ENCODE measurements around the gene EHD2. TPM values are rescaled to one million over a fixed set of nuclear protein-coding genes. Genes with fewer than 3 reads are reported as not detected.

Gene EHD2
- polyA plus RNA-seq, 1 donor (not counting 4 experiments of a cell fraction or from before 2014, with no cell fraction given), result 23.7 TPM

DNA sequence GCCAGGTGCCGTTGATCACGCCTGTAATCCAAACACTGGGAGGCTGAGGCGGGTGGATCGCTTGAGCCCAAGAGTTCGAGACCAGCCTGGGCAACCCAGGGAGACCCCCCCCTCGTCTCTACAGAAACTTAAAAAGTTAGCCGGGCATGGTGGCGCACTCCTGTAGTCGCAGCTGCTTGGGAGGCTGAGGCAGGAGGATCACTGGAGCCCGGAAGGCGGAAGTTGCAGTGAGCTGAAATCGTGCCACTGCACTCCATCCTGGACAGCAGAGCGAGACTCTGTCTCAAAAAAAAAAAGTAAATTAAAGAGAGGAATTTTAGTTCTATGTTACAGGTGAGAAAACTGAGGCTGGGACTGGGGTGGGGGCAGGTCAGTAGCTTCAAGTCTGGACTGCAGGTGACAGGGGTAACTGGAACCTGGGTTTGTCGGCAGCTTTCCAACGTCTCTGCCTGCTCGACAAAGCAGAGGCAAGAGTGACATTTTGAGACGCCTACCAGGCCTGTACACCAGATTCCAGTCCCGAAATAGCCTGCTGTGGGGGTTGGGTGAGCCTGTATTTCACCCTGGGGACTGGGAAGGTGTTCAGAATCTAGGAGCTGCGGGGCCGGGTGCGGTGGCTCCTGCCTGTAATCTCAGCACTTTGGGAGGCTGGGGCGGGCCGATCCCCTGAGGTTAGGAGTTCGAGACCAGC lies 66.4 kb downstream of the EHD2 start:
- H3K9me1 ChIP-seq (ENCODE audit: control insufficient read depth, extremely low read depth, insufficient read depth, low read length), result peaks cover 2% of the 10 kb centered on the region
- peaks cover 20 to 27% of the 10 kb centered on the region in 2 experiments for H3K36me3 ChIP-seq (ENCODE audit: control insufficient read depth in 2 of 2, extremely low read depth in 1 of 2, insufficient read depth in 2 of 2, low read length in 2 of 2)
- H3K79me2 ChIP-seq (ENCODE audit: control insufficient read depth, insufficient read depth, low read length), result peaks cover 25% of the 10 kb centered on the region
- H3K27ac ChIP-seq (ENCODE audit: control insufficient read depth, insufficient read depth, low read length), result peak overlapping the region; percentile 98
- H3K4me2 ChIP-seq (ENCODE audit: control insufficient read depth, extremely low read depth, insufficient read depth, low read depth, low read length), result peak overlapping the region; percentile 77
- no peak for TF ChIP-seq EZH2 (IDR thresholded peaks at IDR 0.05; ENCODE audit: low read length)
- TF ChIP-seq, protein P1, sequence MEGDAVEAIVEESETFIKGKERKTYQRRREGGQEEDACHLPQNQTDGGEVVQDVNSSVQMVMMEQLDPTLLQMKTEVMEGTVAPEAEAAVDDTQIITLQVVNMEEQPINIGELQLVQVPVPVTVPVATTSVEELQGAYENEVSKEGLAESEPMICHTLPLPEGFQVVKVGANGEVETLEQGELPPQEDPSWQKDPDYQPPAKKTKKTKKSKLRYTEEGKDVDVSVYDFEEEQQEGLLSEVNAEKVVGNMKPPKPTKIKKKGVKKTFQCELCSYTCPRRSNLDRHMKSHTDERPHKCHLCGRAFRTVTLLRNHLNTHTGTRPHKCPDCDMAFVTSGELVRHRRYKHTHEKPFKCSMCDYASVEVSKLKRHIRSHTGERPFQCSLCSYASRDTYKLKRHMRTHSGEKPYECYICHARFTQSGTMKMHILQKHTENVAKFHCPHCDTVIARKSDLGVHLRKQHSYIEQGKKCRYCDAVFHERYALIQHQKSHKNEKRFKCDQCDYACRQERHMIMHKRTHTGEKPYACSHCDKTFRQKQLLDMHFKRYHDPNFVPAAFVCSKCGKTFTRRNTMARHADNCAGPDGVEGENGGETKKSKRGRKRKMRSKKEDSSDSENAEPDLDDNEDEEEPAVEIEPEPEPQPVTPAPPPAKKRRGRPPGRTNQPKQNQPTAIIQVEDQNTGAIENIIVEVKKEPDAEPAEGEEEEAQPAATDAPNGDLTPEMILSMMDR (optimal IDR thresholded peaks at IDR 0.05 in 1 of 3, IDR thresholded peaks at IDR 0.05 in 1 of 3, conservative IDR thresholded peaks at IDR 0.05 in 1 of 3; ENCODE audit: extremely low read depth in 1 of 3, insufficient read depth in 2 of 3, low read length in 3 of 3), result no peak
- H3K9ac ChIP-seq (ENCODE audit: control insufficient read depth, extremely low read depth, insufficient read depth, low read length), result peak overlapping the region; percentile 98
- no peak for FAIRE-seq
- H4K20me1 ChIP-seq (ENCODE audit: control insufficient read depth, extremely low read depth, insufficient read depth, low read length), result no peaks in the 10 kb centered on the region
- peak overlapping the region; percentile 77 to 97 (median 83) for H3K4me3 ChIP-seq (ENCODE audit: control insufficient read depth in 2 of 3, extremely low read depth in 1 of 3, insufficient read depth in 2 of 3, low read depth in 1 of 3, low read length in 3 of 3)
- H3K4me1 ChIP-seq (ENCODE audit: control insufficient read depth, extremely low read depth, insufficient read depth, low read length), result peaks cover 14% of the 10 kb centered on the region
- no peaks in the 10 kb centered on the region for H3K9me3 ChIP-seq (ENCODE audit: control insufficient read depth, low read depth, low read length)
- H3K27me3 ChIP-seq (ENCODE audit: control insufficient read depth, extremely low read depth, insufficient read depth, low read length), result no peaks in the 10 kb centered on the region
- DNase-seq (ENCODE audit: low read depth, low spot score), result no peak
- dilution Hi-C loops (cut with MboI; ENCODE audit: extremely low pct_ligation_motif_present, low sequenced_read_pairs), result no loop called here
- no peak overlapping the region for H2AFZ ChIP-seq (ENCODE audit: control insufficient read depth, low read length)

GRCh38 chr19:47780215-47780551 lies 67.0 kb downstream of the EHD2 start:
- peaks cover 14% of the 10 kb centered on the region for H3K4me1 ChIP-seq (ENCODE audit: control insufficient read depth, extremely low read depth, insufficient read depth, low read length)
- H3K4me2 ChIP-seq (ENCODE audit: control insufficient read depth, extremely low read depth, insufficient read depth, low read depth, low read length), result peak overlapping the region; percentile 77
- H3K27me3 ChIP-seq (ENCODE audit: control insufficient read depth, extremely low read depth, insufficient read depth, low read length), result no peaks in the 10 kb centered on the region
- TF ChIP-seq EZH2 (IDR thresholded peaks at IDR 0.05; ENCODE audit: low read length), result no peak
- TF ChIP-seq, protein P1 (optimal IDR thresholded peaks at IDR 0.05 in 1 of 3, IDR thresholded peaks at IDR 0.05 in 1 of 3, conservative IDR thresholded peaks at IDR 0.05 in 1 of 3; ENCODE audit: extremely low read depth in 1 of 3, insufficient read depth in 2 of 3, low read length in 3 of 3), result no peak
- peak overlapping the region; percentile 98 for H3K9ac ChIP-seq (ENCODE audit: control insufficient read depth, extremely low read depth, insufficient read depth, low read length)
- peak overlapping the region; percentile 98 for H3K27ac ChIP-seq (ENCODE audit: control insufficient read depth, insufficient read depth, low read length)
- no peak for DNase-seq (ENCODE audit: low read depth, low spot score)
- peaks cover 21 to 27% of the 10 kb centered on the region in 2 experiments for H3K36me3 ChIP-seq (ENCODE audit: control insufficient read depth in 2 of 2, extremely low read depth in 1 of 2, insufficient read depth in 2 of 2, low read length in 2 of 2)
- H3K9me1 ChIP-seq (ENCODE audit: control insufficient read depth, extremely low read depth, insufficient read depth, low read length), result peaks cover 2% of the 10 kb centered on the region
- H3K9me3 ChIP-seq (ENCODE audit: control insufficient read depth, low read depth, low read length), result no peaks in the 10 kb centered on the region
- H4K20me1 ChIP-seq (ENCODE audit: control insufficient read depth, extremely low read depth, insufficient read depth, low read length), result no peaks in the 10 kb centered on the region
- FAIRE-seq, result no peak
- H2AFZ ChIP-seq (ENCODE audit: control insufficient read depth, low read length), result no peak overlapping the region
- H3K4me3 ChIP-seq (ENCODE audit: control insufficient read depth in 2 of 3, extremely low read depth in 1 of 3, insufficient read depth in 2 of 3, low read depth in 1 of 3, low read length in 3 of 3), result peak overlapping the region; percentile 77 to 97 (median 83)
- dilution Hi-C loops (cut with MboI; ENCODE audit: extremely low pct_ligation_motif_present, low sequenced_read_pairs), result no loop called here
- peaks cover 25% of the 10 kb centered on the region for H3K79me2 ChIP-seq (ENCODE audit: control insufficient read depth, insufficient read depth, low read length)
